Gastroesophageal sphincter (tissue), 3 donors: Measurements from ENCODE around the gene HPGD.

Experiments used
- POLR2A ChIP-seq, 2 donors: fragments of 450-650 bp; IDR thresholded peaks; one replicate each; pipeline ENCODE4 v1.6.1; 2017; ENCODE audit warnings: antibody characterized with exemption in 2 of 2, mild to moderate bottlenecking in 2 of 2, moderate library complexity in 1 of 2
- POLR2AphosphoS5 ChIP-seq: sonication (generic); formaldehyde crosslinking; IDR thresholded peaks from one replicate; pipeline ENCODE4 v1.6.1; 2017; ENCODE audit warnings: antibody characterized with exemption
- TF ChIP-seq, protein P1 (sequence below), 4 experiments: fragments of 200-600 bp in 2 of 4; fragments of 450-650 bp in 2 of 4; sonication (generic) in 1 of 4; IDR thresholded peaks; one replicate each; pipeline ENCODE4 v1.5.1; 2017 to 2019; ENCODE audit warnings: antibody characterized with exemption in 4 of 4, mild to moderate bottlenecking in 2 of 4, moderate library complexity in 2 of 4

DNA sequence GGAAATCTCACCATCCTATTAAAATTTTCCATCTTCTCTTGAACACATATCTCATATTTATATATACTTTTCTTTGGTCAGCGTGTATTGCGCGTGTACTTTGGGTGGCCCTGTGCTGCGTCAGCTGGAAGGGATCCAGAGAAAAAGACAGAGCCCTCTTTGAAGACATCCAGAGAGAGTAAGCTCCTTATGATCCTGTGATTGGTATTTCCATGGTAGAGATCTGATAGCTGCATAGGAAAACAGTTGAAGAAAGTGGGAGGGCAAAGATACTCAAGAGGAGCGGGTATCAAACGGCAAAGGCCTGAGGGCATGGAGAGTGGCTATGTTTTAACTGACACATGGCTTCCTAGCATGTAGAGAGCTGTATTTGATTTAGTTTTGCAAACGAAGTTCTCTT is 4.4 kb upstream of the HPGD start:
- TF ChIP-seq, protein P1, sequence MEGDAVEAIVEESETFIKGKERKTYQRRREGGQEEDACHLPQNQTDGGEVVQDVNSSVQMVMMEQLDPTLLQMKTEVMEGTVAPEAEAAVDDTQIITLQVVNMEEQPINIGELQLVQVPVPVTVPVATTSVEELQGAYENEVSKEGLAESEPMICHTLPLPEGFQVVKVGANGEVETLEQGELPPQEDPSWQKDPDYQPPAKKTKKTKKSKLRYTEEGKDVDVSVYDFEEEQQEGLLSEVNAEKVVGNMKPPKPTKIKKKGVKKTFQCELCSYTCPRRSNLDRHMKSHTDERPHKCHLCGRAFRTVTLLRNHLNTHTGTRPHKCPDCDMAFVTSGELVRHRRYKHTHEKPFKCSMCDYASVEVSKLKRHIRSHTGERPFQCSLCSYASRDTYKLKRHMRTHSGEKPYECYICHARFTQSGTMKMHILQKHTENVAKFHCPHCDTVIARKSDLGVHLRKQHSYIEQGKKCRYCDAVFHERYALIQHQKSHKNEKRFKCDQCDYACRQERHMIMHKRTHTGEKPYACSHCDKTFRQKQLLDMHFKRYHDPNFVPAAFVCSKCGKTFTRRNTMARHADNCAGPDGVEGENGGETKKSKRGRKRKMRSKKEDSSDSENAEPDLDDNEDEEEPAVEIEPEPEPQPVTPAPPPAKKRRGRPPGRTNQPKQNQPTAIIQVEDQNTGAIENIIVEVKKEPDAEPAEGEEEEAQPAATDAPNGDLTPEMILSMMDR (IDR thresholded peaks at IDR 0.05) = no peak
- no peak for TF ChIP-seq POLR2A (IDR thresholded peaks at IDR 0.05)
- no peak for TF ChIP-seq POLR2AphosphoS5
